A549 treated with DMSO at 1 μM for 4 hours (cell line): ENCODE results near the gene CDKN3. TPM values are rescaled to one million over a fixed set of nuclear protein-coding genes. Genes with fewer than 3 reads are reported as not detected.

ENCODE experiments used
- total RNA-seq: library from RNA; stranded (reverse); fragments of 200-300 nt; extraction: Qiagen RNA extraction; gene quantifications from 5 replicates; pipeline ENCODE4 v1.2.3, GENCODE V29; 2022; ENCODE audit warnings: low read depth

CDKN3 gene, protein sequence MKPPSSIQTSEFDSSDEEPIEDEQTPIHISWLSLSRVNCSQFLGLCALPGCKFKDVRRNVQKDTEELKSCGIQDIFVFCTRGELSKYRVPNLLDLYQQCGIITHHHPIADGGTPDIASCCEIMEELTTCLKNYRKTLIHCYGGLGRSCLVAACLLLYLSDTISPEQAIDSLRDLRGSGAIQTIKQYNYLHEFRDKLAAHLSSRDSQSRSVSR
- total RNA-seq, result 74.2 to 81.5 TPM (median 79.1 TPM) in 5 replicates

DNA sequence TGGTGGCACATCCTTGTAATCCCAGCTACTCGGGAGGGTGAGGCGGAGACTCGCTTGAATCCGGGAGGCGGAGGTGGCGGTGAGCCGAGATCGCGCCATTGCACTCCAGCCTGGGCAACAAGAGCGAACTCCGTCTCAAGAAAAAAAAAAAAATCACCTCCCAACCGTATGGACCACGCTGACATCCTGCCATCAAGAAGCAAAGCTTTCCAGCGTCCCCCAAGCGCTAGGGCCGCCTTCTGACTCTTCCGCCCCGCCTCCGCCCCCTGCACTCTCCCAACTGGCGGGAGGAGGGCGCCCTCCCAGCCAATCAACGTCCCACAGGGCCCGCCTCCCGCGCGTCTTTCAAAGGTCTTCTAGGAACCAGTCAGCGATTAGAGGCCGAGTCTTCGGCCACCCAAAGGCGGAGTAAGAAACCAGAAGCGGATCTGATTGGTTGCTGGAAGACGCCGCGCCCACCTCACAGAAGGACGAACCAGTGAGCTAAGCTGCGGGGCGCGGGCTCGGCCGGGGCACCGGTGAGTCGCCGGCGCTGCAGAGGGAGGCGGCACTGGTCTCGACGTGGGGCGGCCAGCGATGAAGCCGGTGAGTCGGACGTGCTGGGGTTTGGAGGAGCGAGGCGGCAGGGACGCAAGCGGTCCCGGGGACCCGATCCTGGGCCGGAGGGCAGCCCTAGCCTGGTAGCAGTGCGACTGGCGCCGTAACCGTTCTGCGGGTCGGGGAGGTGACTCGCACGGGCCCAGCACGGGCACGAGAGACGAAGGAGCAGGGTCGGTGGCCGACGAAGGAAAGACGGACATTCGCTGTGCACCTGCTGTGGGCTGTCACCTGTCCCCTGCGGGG, at the start of gene CDKN3:
CDKN3 (plus strand) TSS at position 515 of the 843 bp plus-strand sequence; CDS start at position 577, 62 bp downstream.

DNA sequence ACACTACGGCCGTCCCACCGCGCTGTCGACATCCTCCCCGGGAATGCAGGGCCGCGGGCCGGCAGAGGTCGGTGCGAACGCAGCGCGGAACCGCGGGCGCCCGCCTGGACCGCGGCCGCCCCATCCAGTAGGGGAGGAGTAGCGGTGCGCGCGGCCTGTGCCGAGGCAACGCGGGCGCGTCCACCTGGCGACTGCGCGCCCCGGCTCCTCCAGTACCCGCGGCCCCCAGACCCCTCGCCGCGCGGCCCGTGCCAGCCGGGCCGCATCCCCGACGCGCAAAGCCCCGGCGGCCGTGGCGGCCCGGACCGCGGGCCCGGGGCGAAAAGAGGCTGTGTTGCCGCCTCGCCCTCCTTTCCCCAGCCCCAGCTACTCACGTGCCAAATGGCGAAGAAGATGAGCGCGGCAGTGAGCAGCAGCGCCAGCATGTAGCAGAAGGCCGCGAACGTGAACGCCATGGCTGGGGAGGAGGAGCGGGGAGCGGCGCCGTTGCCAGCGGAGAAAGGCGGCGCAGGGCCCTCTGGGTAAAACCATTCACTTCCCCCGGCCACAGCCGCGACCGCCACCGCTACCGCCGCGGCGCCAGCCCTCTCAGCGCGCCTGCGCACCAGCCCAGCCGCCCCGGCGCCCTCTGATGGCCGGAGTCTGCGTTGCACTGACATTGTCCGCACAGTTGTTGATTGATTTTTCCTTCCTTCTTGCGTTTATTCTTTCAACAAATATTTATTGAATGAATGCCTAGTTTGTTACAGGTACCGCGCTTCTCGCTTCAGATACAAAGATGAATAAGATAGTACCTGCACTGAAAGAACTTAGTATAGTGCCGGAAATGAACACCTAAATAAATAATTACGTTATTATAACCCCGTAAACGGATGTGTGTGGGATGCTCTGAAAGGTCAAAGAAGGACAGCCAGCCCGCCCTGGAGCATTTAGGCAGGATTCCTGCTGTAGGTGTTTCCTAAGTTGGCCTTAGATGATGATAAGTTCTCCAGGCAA, 44.4 kb downstream of the CDKN3 start, which contains the start of gene CNIH1:
CNIH1 (minus strand) TSS at position 502 of the 996 bp plus-strand sequence; CDS start at position 455, 47 bp downstream.

Other genes starting within 250 kb of the CDKN3 start
- gene CNIH1, start 44.4 kb downstream of the CDKN3 start, total RNA-seq, result 251 to 333 TPM (median 272 TPM) in 5 replicates
- gene GMFB, start 92.0 kb downstream of the CDKN3 start, total RNA-seq, result 33.4 to 64.2 TPM (median 43.8 TPM) in 5 replicates
- gene CGRRF1, start 112.9 kb downstream of the CDKN3 start, total RNA-seq, result 17.2 to 23.2 TPM (median 23.0 TPM) in 5 replicates
- 7.5 to 8.4 TPM (median 7.9 TPM) in 5 replicates for gene SAMD4A, start 170.1 kb downstream of the CDKN3 start, total RNA-seq